Measurements from ENCODE around the gene PRICKLE2.

The PRICKLE2 gene

GRCh38 chr3:64046996-64047594, 178.2 kb downstream of the PRICKLE2 start:
- Histone ChIP-seq H3K79me2 (ENCODE audit: low read length) (no peaks in the 10 kb centered on the region), H3K9ac (ENCODE audit: low read length) (no peak overlapping the region), H3K4me3 (ENCODE audit: low read length) (no peak overlapping the region), H3F3A (ENCODE audit: insufficient read depth, low read length) (no peaks in the 10 kb centered on the region), H3K4me1 (ENCODE audit: low read length) (no peaks in the 10 kb centered on the region), H2AFZ (ENCODE audit: low read length) (no peak overlapping the region), H4K20me1 (ENCODE audit: insufficient read depth, low read length) (no peaks in the 10 kb centered on the region), H3K9me3 (replicated peaks; ENCODE audit: insufficient read depth, low read length) (no peaks in the 10 kb centered on the region), H3K27me3 (replicated peaks; ENCODE audit: insufficient read depth, low read length) (no peaks in the 10 kb centered on the region), H3K9me2 (replicated peaks; ENCODE audit: insufficient read depth, low read length) (no peaks in the 10 kb centered on the region), H3K36me3 (replicated peaks; ENCODE audit: insufficient read depth, low read length) (no peaks in the 10 kb centered on the region), H3K27ac (ENCODE audit: low read length) (no peak overlapping the region), H3K4me2 (ENCODE audit: low read depth, low read length) (no peak overlapping the region)
- TF ChIP-seq CTCF (IDR thresholded peaks at IDR 0.05; ENCODE audit: low read length) (no peak), EZH2phosphoT487 (IDR thresholded peaks at IDR 0.05; ENCODE audit: low read length) (no peak), EZH2 (optimal IDR thresholded peaks at IDR 0.05; ENCODE audit: low read depth, low read length) (no peak)
- no peak for DNase-seq

GRCh38 chr3:64046592-64046991, 178.7 kb downstream of the PRICKLE2 start:
- Histone ChIP-seq H3K36me3 (replicated peaks; ENCODE audit: insufficient read depth, low read length) (no peaks in the 10 kb centered on the region), H3K9me2 (replicated peaks; ENCODE audit: insufficient read depth, low read length) (no peaks in the 10 kb centered on the region), H2AFZ (ENCODE audit: low read length) (no peak overlapping the region), H4K20me1 (ENCODE audit: insufficient read depth, low read length) (no peaks in the 10 kb centered on the region), H3K27me3 (replicated peaks; ENCODE audit: insufficient read depth, low read length) (no peaks in the 10 kb centered on the region), H3K4me3 (ENCODE audit: low read length) (no peak overlapping the region), H3F3A (ENCODE audit: insufficient read depth, low read length) (no peaks in the 10 kb centered on the region), H3K9ac (ENCODE audit: low read length) (no peak overlapping the region), H3K4me1 (ENCODE audit: low read length) (no peaks in the 10 kb centered on the region), H3K9me3 (replicated peaks; ENCODE audit: insufficient read depth, low read length) (no peaks in the 10 kb centered on the region), H3K27ac (ENCODE audit: low read length) (no peak overlapping the region), H3K4me2 (ENCODE audit: low read depth, low read length) (no peak overlapping the region), H3K79me2 (ENCODE audit: low read length) (no peaks in the 10 kb centered on the region)
- no peak for TF ChIP-seq EZH2 (optimal IDR thresholded peaks at IDR 0.05; ENCODE audit: low read depth, low read length)
- TF ChIP-seq EZH2phosphoT487 (IDR thresholded peaks at IDR 0.05; ENCODE audit: low read length) = no peak
- no peak for TF ChIP-seq CTCF (IDR thresholded peaks at IDR 0.05; ENCODE audit: low read length)
- DNase-seq = no peak

GRCh38 chr3:64042952-64043351, 182.3 kb downstream of the PRICKLE2 start:
- H3K27me3 ChIP-seq (replicated peaks; ENCODE audit: insufficient read depth, low read length) = no peaks in the 10 kb centered on the region

More at GRCh38 chr3:64042952-64043351, 182.3 kb downstream of the PRICKLE2 start:
- H3K36me3 ChIP-seq (replicated peaks; ENCODE audit: insufficient read depth, low read length) = no peaks in the 10 kb centered on the region
- TF ChIP-seq EZH2phosphoT487 (IDR thresholded peaks at IDR 0.05; ENCODE audit: low read length) (no peak), EZH2 (optimal IDR thresholded peaks at IDR 0.05; ENCODE audit: low read depth, low read length) (no peak), CTCF (IDR thresholded peaks at IDR 0.05; ENCODE audit: low read length) (no peak)
- H3F3A ChIP-seq (ENCODE audit: insufficient read depth, low read length) = no peaks in the 10 kb centered on the region
- H3K9me2 ChIP-seq (replicated peaks; ENCODE audit: insufficient read depth, low read length) = no peaks in the 10 kb centered on the region
- H4K20me1 ChIP-seq (ENCODE audit: insufficient read depth, low read length) = no peaks in the 10 kb centered on the region
- H2AFZ ChIP-seq (ENCODE audit: low read length) = no peak overlapping the region
- no peak overlapping the region for H3K4me2 ChIP-seq (ENCODE audit: low read depth, low read length)
- DNase-seq = no peak
- no peak overlapping the region for H3K9ac ChIP-seq (ENCODE audit: low read length)
- H3K79me2 ChIP-seq (ENCODE audit: low read length) = no peaks in the 10 kb centered on the region
- H3K4me3 ChIP-seq (ENCODE audit: low read length) = no peak overlapping the region
- no peaks in the 10 kb centered on the region for H3K9me3 ChIP-seq (replicated peaks; ENCODE audit: insufficient read depth, low read length)
- H3K4me1 ChIP-seq (ENCODE audit: low read length) = no peaks in the 10 kb centered on the region
- no peak overlapping the region for H3K27ac ChIP-seq (ENCODE audit: low read length)

Data from MM.1S (cell line).